ENCODE data around the gene ZNF831.

The ZNF831 gene

DNA sequence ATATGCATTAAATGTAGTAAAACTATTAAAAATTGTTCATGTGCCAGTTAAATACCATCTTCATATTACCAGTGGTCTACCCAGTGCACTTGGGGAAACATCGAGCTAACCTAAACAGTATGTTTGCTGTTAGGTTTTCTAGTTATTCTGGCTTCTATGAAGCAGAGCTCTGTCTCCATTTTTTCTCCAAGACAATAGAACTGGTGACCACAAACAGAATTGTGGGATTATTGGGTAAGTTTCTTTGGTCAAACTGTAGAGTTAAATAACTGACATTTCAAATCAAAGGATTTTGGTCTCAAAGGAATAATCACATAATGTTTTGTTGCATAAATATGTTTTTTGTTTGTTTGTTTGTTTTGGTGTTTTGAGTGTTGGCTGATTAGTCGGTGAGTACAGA is 96.3 kb downstream of the ZNF831 start:
- H3K27ac ChIP-seq (ENCODE audit: low read depth, low read length) = no peak overlapping the region

DNA sequence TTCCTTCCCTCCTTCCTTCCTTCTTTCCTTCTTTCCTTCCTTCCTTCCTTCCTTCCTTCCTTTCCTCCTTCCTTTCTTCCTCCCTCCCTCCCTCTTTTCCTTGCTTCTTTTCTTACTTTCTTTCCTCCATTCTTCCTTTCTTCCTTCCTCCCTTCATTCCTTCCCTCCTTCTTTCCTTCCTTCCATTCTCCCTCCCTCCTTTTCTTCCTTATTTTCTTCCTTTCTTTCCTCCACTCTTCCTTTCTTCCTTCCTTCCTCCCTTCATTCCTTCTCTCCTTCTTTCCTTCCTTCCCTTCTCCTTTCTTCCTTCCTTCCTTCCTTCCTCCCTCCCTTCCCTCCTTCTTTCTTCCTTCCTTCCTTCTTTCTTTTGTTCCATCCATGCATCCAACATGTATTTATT is 101.7 kb downstream of the ZNF831 start:
- no peak overlapping the region for H3K4me2 ChIP-seq (ENCODE audit: low read length)
- TF ChIP-seq EZH2phosphoT487 (IDR thresholded peaks at IDR 0.05; ENCODE audit: borderline replicate concordance, low read length) = no peak
- TF ChIP-seq, protein P1, sequence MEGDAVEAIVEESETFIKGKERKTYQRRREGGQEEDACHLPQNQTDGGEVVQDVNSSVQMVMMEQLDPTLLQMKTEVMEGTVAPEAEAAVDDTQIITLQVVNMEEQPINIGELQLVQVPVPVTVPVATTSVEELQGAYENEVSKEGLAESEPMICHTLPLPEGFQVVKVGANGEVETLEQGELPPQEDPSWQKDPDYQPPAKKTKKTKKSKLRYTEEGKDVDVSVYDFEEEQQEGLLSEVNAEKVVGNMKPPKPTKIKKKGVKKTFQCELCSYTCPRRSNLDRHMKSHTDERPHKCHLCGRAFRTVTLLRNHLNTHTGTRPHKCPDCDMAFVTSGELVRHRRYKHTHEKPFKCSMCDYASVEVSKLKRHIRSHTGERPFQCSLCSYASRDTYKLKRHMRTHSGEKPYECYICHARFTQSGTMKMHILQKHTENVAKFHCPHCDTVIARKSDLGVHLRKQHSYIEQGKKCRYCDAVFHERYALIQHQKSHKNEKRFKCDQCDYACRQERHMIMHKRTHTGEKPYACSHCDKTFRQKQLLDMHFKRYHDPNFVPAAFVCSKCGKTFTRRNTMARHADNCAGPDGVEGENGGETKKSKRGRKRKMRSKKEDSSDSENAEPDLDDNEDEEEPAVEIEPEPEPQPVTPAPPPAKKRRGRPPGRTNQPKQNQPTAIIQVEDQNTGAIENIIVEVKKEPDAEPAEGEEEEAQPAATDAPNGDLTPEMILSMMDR (IDR thresholded peaks at IDR 0.05; ENCODE audit: low read depth, low read length, poor library complexity, severe bottlenecking) = no peak
- peaks cover 47% of the 10 kb centered on the region for H3K27me3 ChIP-seq (ENCODE audit: control insufficient read depth, low read length)
- no peaks in the 10 kb centered on the region; the same call in 1 of the 2 replicates for H4K20me1 ChIP-seq (ENCODE audit: control insufficient read depth, insufficient read depth, low read depth, low read length)
- H3K79me2 ChIP-seq (ENCODE audit: control insufficient read depth, low read length) = no peaks in the 10 kb centered on the region
- H3K4me1 ChIP-seq (ENCODE audit: control insufficient read depth, low read length) = peaks cover 7% of the 10 kb centered on the region; the same call in 1 of the 2 replicates
- H3K4me3 ChIP-seq (ENCODE audit: low read length) = no peak overlapping the region
- no peak overlapping the region for H3K27ac ChIP-seq (ENCODE audit: low read depth, low read length)
- H3F3A ChIP-seq (ENCODE audit: control insufficient read depth, insufficient read depth) = no peaks in the 10 kb centered on the region
- no peaks in the 10 kb centered on the region for H3K9me3 ChIP-seq (ENCODE audit: control insufficient read depth, insufficient read depth, low read length)
- H3K9me2 ChIP-seq (replicated peaks; ENCODE audit: control insufficient read depth, low read length) = no peaks in the 10 kb centered on the region
- no peaks in the 10 kb centered on the region for H3K36me3 ChIP-seq (ENCODE audit: control insufficient read depth, low read length)

More for the DNA sequence above, 96.3 kb downstream of the ZNF831 start:
- H3K27me3 ChIP-seq (ENCODE audit: control insufficient read depth, low read length) = peaks cover 35% of the 10 kb centered on the region
- H4K20me1 ChIP-seq (ENCODE audit: control insufficient read depth, insufficient read depth, low read depth, low read length) = no peaks in the 10 kb centered on the region; the same call in 1 of the 2 replicates
- H3K4me3 ChIP-seq (ENCODE audit: low read length) = no peak overlapping the region
- no peaks in the 10 kb centered on the region for H3K9me2 ChIP-seq (replicated peaks; ENCODE audit: control insufficient read depth, low read length)
- H3F3A ChIP-seq (ENCODE audit: control insufficient read depth, insufficient read depth) = no peaks in the 10 kb centered on the region
- no peaks in the 10 kb centered on the region for H3K9me3 ChIP-seq (ENCODE audit: control insufficient read depth, insufficient read depth, low read length)
- H3K4me2 ChIP-seq (ENCODE audit: low read length) = no peak overlapping the region
- H3K4me1 ChIP-seq (ENCODE audit: control insufficient read depth, low read length) = no peaks in the 10 kb centered on the region
- no peaks in the 10 kb centered on the region for H3K36me3 ChIP-seq (ENCODE audit: control insufficient read depth, low read length)
- TF ChIP-seq EZH2phosphoT487 (IDR thresholded peaks at IDR 0.05; ENCODE audit: borderline replicate concordance, low read length) = no peak
- TF ChIP-seq, protein P1 (IDR thresholded peaks at IDR 0.05; ENCODE audit: low read depth, low read length, poor library complexity, severe bottlenecking) = no peak
- H3K79me2 ChIP-seq (ENCODE audit: control insufficient read depth, low read length) = no peaks in the 10 kb centered on the region

DNA sequence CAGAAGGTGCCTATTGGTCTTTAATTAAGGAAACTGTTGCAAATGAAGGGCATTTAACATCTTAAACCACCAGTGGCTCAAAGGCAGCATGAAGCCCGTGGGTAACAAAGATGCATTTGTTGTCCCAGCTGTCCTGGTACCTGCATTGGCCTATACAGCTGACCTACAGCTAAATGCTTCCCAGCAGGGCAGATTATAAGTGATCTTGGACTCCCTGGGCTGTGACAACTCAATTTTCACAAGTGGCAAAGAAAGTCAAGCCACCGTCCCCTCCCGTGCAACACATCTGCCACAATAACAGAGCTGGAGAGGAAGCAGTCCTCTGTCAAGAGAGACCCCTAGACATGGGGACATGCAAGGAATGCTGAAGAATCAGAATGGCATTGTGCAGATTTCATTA is 105.2 kb downstream of the ZNF831 start:
- Histone ChIP-seq H3K4me1 (ENCODE audit: control insufficient read depth, low read length) (peaks cover 7% of the 10 kb centered on the region; the same call in 1 of the 2 replicates), H3F3A (ENCODE audit: control insufficient read depth, insufficient read depth) (no peaks in the 10 kb centered on the region), H3K4me3 (ENCODE audit: low read length) (no peak overlapping the region), H3K9me3 (ENCODE audit: control insufficient read depth, insufficient read depth, low read length) (no peaks in the 10 kb centered on the region), H3K27ac (ENCODE audit: low read depth, low read length) (no peak overlapping the region), H3K79me2 (ENCODE audit: control insufficient read depth, low read length) (no peaks in the 10 kb centered on the region), H3K4me2 (ENCODE audit: low read length) (no peak overlapping the region), H4K20me1 (ENCODE audit: control insufficient read depth, insufficient read depth, low read depth, low read length) (no peaks in the 10 kb centered on the region), H3K9me2 (replicated peaks; ENCODE audit: control insufficient read depth, low read length) (no peaks in the 10 kb centered on the region), H3K27me3 (ENCODE audit: control insufficient read depth, low read length) (peaks cover 37% of the 10 kb centered on the region), H3K36me3 (ENCODE audit: control insufficient read depth, low read length) (no peaks in the 10 kb centered on the region)
- TF ChIP-seq EZH2phosphoT487 (IDR thresholded peaks at IDR 0.05; ENCODE audit: borderline replicate concordance, low read length) = no peak
- TF ChIP-seq, protein P1 (IDR thresholded peaks at IDR 0.05; ENCODE audit: low read depth, low read length, poor library complexity, severe bottlenecking) = no peak
